Stomach (tissue), 9 donors: Measurements from ENCODE around the gene B3GNT8. TPM values are rescaled to one million over a fixed set of nuclear protein-coding genes. Genes with fewer than 3 reads are reported as not detected.

Source experiments
- DNase-seq, 2 donors: peaks; one replicate each; pipeline versions ENCODE4 v3.0.0 to v3.0.0-alpha.2; 2013 to 2019
- H3K27ac ChIP-seq, 5 donors: fragments of 200-600 bp in 4 of 5; sonication (generic) in 4 of 5; one replicate each; pipeline ENCODE4 v1.5.1; 2013 to 2019; ENCODE audit warnings: mild to moderate bottlenecking in 1 of 5, moderate library complexity in 1 of 5
- H3K27me3 ChIP-seq, 3 donors: fragments of 200-600 bp; sonication (generic); one replicate each; pipeline ENCODE4 v1.5.1; 2017 to 2019; ENCODE audit warnings: mixed run types in 1 of 3
- H3K36me3 ChIP-seq, 4 donors: fragments of 200-600 bp; sonication (generic); 1 replicate in 3 of 4; 2 replicates in 1 of 4; pipeline ENCODE4 v1.5.1; 2016 to 2019
- H3K4me1 ChIP-seq, 4 donors: fragments of 200-600 bp; sonication (generic); one replicate each; pipeline ENCODE4 v1.5.1; 2016 to 2019
- H3K4me3 ChIP-seq, 4 donors: fragments of 200-600 bp; sonication (generic) in 3 of 4; one replicate each; pipeline ENCODE4 v1.5.1; 2016 to 2019; ENCODE audit warnings: mild to moderate bottlenecking in 1 of 4
- H3K9me3 ChIP-seq, 4 donors: fragments of 200-600 bp; sonication (generic); one replicate each; pipeline ENCODE4 v1.5.1; 2016 to 2019
- EP300 ChIP-seq: sonication (generic); formaldehyde crosslinking; IDR thresholded peaks from one replicate; pipeline ENCODE4 v1.6.1; 2017; ENCODE audit warnings: antibody characterized with exemption
- POLR2A ChIP-seq, 4 donors: fragments of 450-650 bp; IDR thresholded peaks; one replicate each; pipeline ENCODE4 v1.6.1; 2016; ENCODE audit warnings: antibody characterized with exemption in 4 of 4, control low read depth in 2 of 4, mild to moderate bottlenecking in 1 of 4, moderate library complexity in 1 of 4
- POLR2AphosphoS5 ChIP-seq, 3 donors: sonication (generic); formaldehyde crosslinking; IDR thresholded peaks; one replicate each; pipeline ENCODE4 v1.6.1; 2016; ENCODE audit warnings: antibody characterized with exemption in 3 of 3
- WGBS, 5 donors: extraction: QIAGEN DNeasy Blood & Tissue Kit in 3 of 5; methylation state at CpG; one replicate each; pipeline versions ENCODE4 v1.1.5 to v1.1.7; 2013 to 2018; 5-methylcytosine and 5-hydroxymethylcytosine counted together
- intact Hi-C: fragments of 100-400 bp; cut with DNase I; formaldehyde crosslinking; loops from one replicate; pipeline ENCODE4 v1.15.1; 2023; ENCODE audit warnings: low total_unique reads
- polyA plus RNA-seq, 3 donors: library from polyadenylated mRNA; stranded (reverse); fragments of 200-250 nt; gene quantifications; one replicate each; pipeline ENCODE4 v1.2.3, GENCODE V29; 2013
- total RNA-seq, 5 donors: library from RNA; depleted of rRNA; stranded (reverse); fragments of >200 nt; gene quantifications; one replicate each; pipeline versions ENCODE4 v1.1.0 to v1.2.3, GENCODE V29; 2014 to 2016
- TF ChIP-seq, protein P1 (sequence below), 7 experiments: fragments of 450-650 bp in 4 of 7; fragments of 200-600 bp in 3 of 7; sonication (generic) in 3 of 7; IDR thresholded peaks; one replicate each; pipeline ENCODE4 v1.5.1; 2016 to 2019; ENCODE audit warnings: antibody characterized with exemption in 7 of 7, control low read depth in 2 of 7, mild to moderate bottlenecking in 1 of 7
- donor health status: healthy with polysubstance abuse.
- donor health status: Bipolar disorder and iron deficiency.
- donor health status: healthy.

B3GNT8 gene
- total and polyA plus RNA-seq, 8 donors, result 0.92 to 158 (median 5.4) TPM; not detected in 2

DNA sequence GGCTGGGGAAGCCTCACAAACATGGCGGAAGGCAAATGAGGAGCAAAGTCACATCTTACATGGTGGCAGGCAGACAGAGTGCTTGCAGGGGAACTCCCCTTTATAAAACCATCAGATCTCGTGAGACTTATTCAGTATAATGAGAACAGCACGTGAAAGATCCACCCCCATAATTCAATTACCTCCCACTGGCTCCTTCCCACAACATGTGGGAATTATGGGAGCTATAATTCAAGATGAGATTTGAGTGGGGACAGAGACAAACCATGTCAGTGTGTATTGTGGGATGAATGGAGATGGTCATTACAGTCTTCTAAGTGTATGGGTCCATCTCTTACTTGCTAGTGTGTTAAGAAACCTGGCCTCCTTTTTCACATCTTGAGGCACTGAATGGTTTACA, 25.2 kb downstream of the B3GNT8 start:
- DNase-seq, result no peak
- Histone ChIP-seq H3K27ac (no peak overlapping the region), H3K27me3 (no peaks in the 10 kb centered on the region), H3K4me3 (no peak overlapping the region), H3K4me1 (peaks cover 10 to 59% (median 27%) of the 10 kb centered on the region in 4 donors), H3K36me3 (peaks cover 0 to 32% (median 19%) of the 10 kb centered on the region in 4 donors), H3K9me3 (no peaks in the 10 kb centered on the region)
- intact Hi-C loops, result no loop called here
- WGBS, 5 donors, result 69 to 82% (median 78%) methylated on average over 3 of the region's 3 CpGs
- TF ChIP-seq POLR2A (IDR thresholded peaks at IDR 0.05), result no peak
- TF ChIP-seq EP300, result no peak
- no peak for TF ChIP-seq POLR2AphosphoS5 (IDR thresholded peaks at IDR 0.05)
- TF ChIP-seq, protein P1, sequence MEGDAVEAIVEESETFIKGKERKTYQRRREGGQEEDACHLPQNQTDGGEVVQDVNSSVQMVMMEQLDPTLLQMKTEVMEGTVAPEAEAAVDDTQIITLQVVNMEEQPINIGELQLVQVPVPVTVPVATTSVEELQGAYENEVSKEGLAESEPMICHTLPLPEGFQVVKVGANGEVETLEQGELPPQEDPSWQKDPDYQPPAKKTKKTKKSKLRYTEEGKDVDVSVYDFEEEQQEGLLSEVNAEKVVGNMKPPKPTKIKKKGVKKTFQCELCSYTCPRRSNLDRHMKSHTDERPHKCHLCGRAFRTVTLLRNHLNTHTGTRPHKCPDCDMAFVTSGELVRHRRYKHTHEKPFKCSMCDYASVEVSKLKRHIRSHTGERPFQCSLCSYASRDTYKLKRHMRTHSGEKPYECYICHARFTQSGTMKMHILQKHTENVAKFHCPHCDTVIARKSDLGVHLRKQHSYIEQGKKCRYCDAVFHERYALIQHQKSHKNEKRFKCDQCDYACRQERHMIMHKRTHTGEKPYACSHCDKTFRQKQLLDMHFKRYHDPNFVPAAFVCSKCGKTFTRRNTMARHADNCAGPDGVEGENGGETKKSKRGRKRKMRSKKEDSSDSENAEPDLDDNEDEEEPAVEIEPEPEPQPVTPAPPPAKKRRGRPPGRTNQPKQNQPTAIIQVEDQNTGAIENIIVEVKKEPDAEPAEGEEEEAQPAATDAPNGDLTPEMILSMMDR (IDR thresholded peaks at IDR 0.05), result no peak

- intact Hi-C loops, result no loop called here
- TF ChIP-seq EP300, result no peak
- no peak for TF ChIP-seq POLR2AphosphoS5 (IDR thresholded peaks at IDR 0.05)
- TF ChIP-seq POLR2A (IDR thresholded peaks at IDR 0.05), result no peak
- TF ChIP-seq, protein P1 (IDR thresholded peaks at IDR 0.05), result no peak
- Histone ChIP-seq H3K4me1 (peaks cover 10 to 59% (median 33%) of the 10 kb centered on the region in 4 donors), H3K9me3 (no peaks in the 10 kb centered on the region), H3K4me3 (no peak overlapping the region), H3K27ac (no peak overlapping the region), H3K36me3 (peaks cover 0 to 32% (median 19%) of the 10 kb centered on the region in 4 donors), H3K27me3 (no peaks in the 10 kb centered on the region)
- WGBS, 5 donors, result 67 to 78% (median 70%) methylated on average over 4 of the region's 4 CpGs
- no peak for DNase-seq
Measured at GRCh38 chr19:41401483-41401882, 25.7 kb downstream of the B3GNT8 start.

DNA sequence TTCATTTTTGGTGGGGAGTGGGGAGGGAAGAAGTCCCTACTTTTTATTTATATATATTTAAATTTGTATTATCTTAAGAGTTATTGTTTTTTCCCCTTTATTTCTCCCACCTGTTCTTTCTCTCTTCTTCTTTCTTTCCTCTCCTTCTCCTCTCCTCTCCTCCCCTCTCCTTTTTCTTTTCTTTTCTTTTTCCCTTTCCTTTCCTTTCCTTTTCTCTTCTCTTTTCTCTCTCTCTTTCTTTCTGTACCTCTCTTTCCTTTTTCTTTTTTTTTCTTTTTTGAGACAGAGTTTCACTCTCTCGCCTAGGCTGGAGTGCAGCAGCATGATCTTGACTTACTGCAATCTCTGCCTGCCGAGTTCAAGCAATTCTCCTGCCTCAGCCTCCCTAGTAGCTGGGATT, 27.6 kb downstream of the B3GNT8 start:
- WGBS, 5 donors, result 87 to 98% (median 89%) methylated on average over 2 of the region's 2 CpGs
- peaks cover 0 to 32% (median 17%) of the 10 kb centered on the region in 4 donors for H3K36me3 ChIP-seq

GRCh38 chr19:41399091-41399490, 28.1 kb downstream of the B3GNT8 start:
- peak overlapping the region in 3 of 4 donors; percentile 68 to 92 (median 81) for H3K4me3 ChIP-seq
- no peaks in the 10 kb centered on the region for H3K27me3 ChIP-seq
- intact Hi-C loops, result no loop called here
- no peaks in the 10 kb centered on the region for H3K9me3 ChIP-seq
- no peak overlapping the region for H3K27ac ChIP-seq
- DNase-seq, result no peak
- TF ChIP-seq POLR2A (IDR thresholded peaks at IDR 0.05), result no peak
- TF ChIP-seq, protein P1 (IDR thresholded peaks at IDR 0.05), result no peak
- no peak for TF ChIP-seq EP300
- no peak for TF ChIP-seq POLR2AphosphoS5 (IDR thresholded peaks at IDR 0.05)
- peaks cover 10 to 56% (median 42%) of the 10 kb centered on the region in 4 donors for H3K4me1 ChIP-seq
- 55 to 70% (median 65%) methylated on average over 3 of the region's 3 CpGs for WGBS, 5 donors
- peaks cover 0 to 32% (median 17%) of the 10 kb centered on the region in 4 donors for H3K36me3 ChIP-seq

More for the DNA sequence above, 27.6 kb downstream of the B3GNT8 start:
- no peak for DNase-seq
- no peak for TF ChIP-seq EP300
- no peak for TF ChIP-seq POLR2AphosphoS5 (IDR thresholded peaks at IDR 0.05)
- TF ChIP-seq POLR2A (IDR thresholded peaks at IDR 0.05), result no peak
- TF ChIP-seq, protein P1 (IDR thresholded peaks at IDR 0.05), result no peak
- no peak overlapping the region for H3K4me3 ChIP-seq
- H3K27me3 ChIP-seq, result no peaks in the 10 kb centered on the region
- peaks cover 10 to 56% (median 42%) of the 10 kb centered on the region in 4 donors for H3K4me1 ChIP-seq
- H3K27ac ChIP-seq, result no peak overlapping the region
- H3K9me3 ChIP-seq, result no peaks in the 10 kb centered on the region
- intact Hi-C loops, result no loop called here
